Naive thymus-derived CD4-positive, alpha-beta T cell (primary cell): ENCODE results near the gene RAPGEF3. TPM values are rescaled to one million over a fixed set of nuclear protein-coding genes. Genes with fewer than 3 reads are reported as not detected.
A peak's percentile ranks its signal among the peaks of the same experiment; 100 is the strongest.

Experiments used
- ATAC-seq: fragments of 150-1000 bp; cut with Tn5 transposase; 2 replicates; pipeline ENCODE4 v1.10.0; 2021; ENCODE audit warnings: mild to moderate bottlenecking, moderate library complexity
- CTCF ChIA-PET: fragments of 350-600 bp; sonication (Branson Sonifier 250); formaldehyde crosslinking; loops from one replicate; lab custom pipeline; 2021; ENCODE audit warnings: antibody characterized with exemption; lab: Charles Lee
- POLR2A ChIA-PET: fragments of 350-600 bp; sonication (Branson Sonifier 250); formaldehyde crosslinking; loops from one replicate; lab custom pipeline; 2021; ENCODE audit warnings: antibody characterized with exemption, inconsistent platforms; lab: Charles Lee
- DNase-seq, 9 donors: peaks; one replicate each; pipeline versions ENCODE4 v3.0.0 to v3.0.0-alpha.2; 2020 to 2022; ENCODE audit warnings: mixed read lengths in 1 of 9
- H3K27ac ChIP-seq: one replicate; pipeline ENCODE4 v1.7.0; 2013; ENCODE audit warnings: mild to moderate bottlenecking, low read depth, low read length, moderate library complexity
- H3K27me3 ChIP-seq, 2 donors: one replicate each; pipeline ENCODE4 v1.7.0; 2013; ENCODE audit warnings: low read length in 2 of 2, mild to moderate bottlenecking in 2 of 2, moderate library complexity in 2 of 2; ENCODE audit not compliant: control insufficient read depth in 2 of 2, insufficient read depth in 2 of 2
- H3K36me3 ChIP-seq, 3 experiments: 1 replicate in 2 of 3; 2 replicates in 1 of 3; pipeline ENCODE4 v1.7.0; 2013; ENCODE audit warnings: low read length in 3 of 3, mild to moderate bottlenecking in 3 of 3, moderate library complexity in 1 of 3; ENCODE audit not compliant: insufficient read depth in 3 of 3, control insufficient read depth in 2 of 3
- H3K4me1 ChIP-seq, 2 donors: one replicate each; pipeline ENCODE4 v1.7.0; 2013; ENCODE audit warnings: low read length in 2 of 2, mild to moderate bottlenecking in 2 of 2, moderate library complexity in 1 of 2; ENCODE audit not compliant: control insufficient read depth in 2 of 2, insufficient read depth in 2 of 2
- H3K4me3 ChIP-seq: 2 replicates; pipeline ENCODE4 v1.7.0; 2013; ENCODE audit warnings: mild to moderate bottlenecking, low read length
- H3K9me3 ChIP-seq, 3 experiments: 1 replicate in 2 of 3; 2 replicates in 1 of 3; pipeline ENCODE4 v1.7.0; 2013; ENCODE audit warnings: low read length in 3 of 3; ENCODE audit not compliant: control insufficient read depth in 2 of 3
- H3K27ac Mint-ChIP-seq, 9 donors: one replicate each; pipeline ENCODE4 v1.8.0; 2020 to 2022; ENCODE audit warnings: mixed read lengths in 9 of 9, mild to moderate bottlenecking in 8 of 9, moderate library complexity in 5 of 9, inconsistent platforms in 2 of 9
- H3K27me3 Mint-ChIP-seq, 5 donors: one replicate each; pipeline ENCODE4 v1.8.0; 2021 to 2022; ENCODE audit warnings: mixed read lengths in 5 of 5, mild to moderate bottlenecking in 1 of 5
- H3K36me3 Mint-ChIP-seq, 5 donors: one replicate each; pipeline ENCODE4 v1.8.0; 2020 to 2022; ENCODE audit warnings: mixed read lengths in 5 of 5, mild to moderate bottlenecking in 3 of 5, inconsistent platforms in 1 of 5
- H3K4me1 Mint-ChIP-seq, 7 donors: one replicate each; pipeline ENCODE4 v1.8.0; 2020 to 2022; ENCODE audit warnings: mixed read lengths in 7 of 7, mild to moderate bottlenecking in 3 of 7, inconsistent platforms in 1 of 7
- H3K4me3 Mint-ChIP-seq, 10 donors: one replicate each; pipeline ENCODE4 v1.8.0; 2020 to 2022; ENCODE audit warnings: mild to moderate bottlenecking in 10 of 10, mixed read lengths in 10 of 10, moderate library complexity in 6 of 10, inconsistent platforms in 2 of 10
- H3K9me3 Mint-ChIP-seq, 11 donors: one replicate each; pipeline ENCODE4 v1.8.0; 2020 to 2022; ENCODE audit warnings: mixed read lengths in 11 of 11, mild to moderate bottlenecking in 4 of 11, inconsistent platforms in 1 of 11, moderate library complexity in 1 of 11
- intact Hi-C, 2 donors: fragments of 100-400 bp; cut with micrococcal nuclease; formaldehyde crosslinking; loops; one replicate each; pipeline ENCODE4 v1.15.1; 2023
- polyA plus RNA-seq, 2 donors: library from polyadenylated mRNA; unstranded; fragments of 300-500 nt; fragmentation: Illumina TruSeq; gene quantifications; one replicate each; pipeline ENCODE4 v1.2.3, GENCODE V29; 2021
- total RNA-seq, 6 experiments: library from RNA in 5 of 6; stranded (reverse) in 5 of 6; gene quantifications; 1 replicate in 5 of 6; 2 replicates in 1 of 6; pipeline ENCODE4 v1.2.3 and lab custom pipeline; 2021 to 2026

The RAPGEF3 gene
- total and polyA plus RNA-seq, 7 experiments from 2014 or later, result 0.08 to 1.9 (median 0.82) TPM; not detected in 2

DNA sequence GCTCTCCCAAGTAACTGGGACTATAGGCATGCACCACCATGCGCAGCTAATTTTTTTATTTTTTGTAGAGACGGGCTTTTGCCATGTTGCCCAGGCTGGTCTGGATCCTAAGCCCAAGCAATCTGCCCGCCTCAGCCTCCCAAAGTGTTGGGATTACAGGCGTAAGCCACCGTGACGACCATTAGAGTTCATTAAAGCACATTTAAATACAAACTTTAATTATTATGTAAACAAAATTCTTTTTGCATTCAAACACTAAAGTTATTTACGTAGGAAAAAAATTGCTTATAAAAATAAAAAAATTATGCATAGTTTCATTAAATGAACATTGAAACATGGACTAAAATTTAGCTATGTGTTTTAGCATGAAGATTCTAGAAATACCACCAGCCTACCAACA, 60.0 kb downstream of the RAPGEF3 start:
- Mint-ChIP-seq H3K36me3 (peaks cover 16 to 53% (median 35%) of the 10 kb centered on the region in 5 donors), H3K4me3 (no peak overlapping the region), H3K27me3 (no peaks in the 10 kb centered on the region), H3K27ac (no peak overlapping the region), H3K9me3 (peaks cover 0 to 1% (median 0%) of the 10 kb centered on the region in 11 donors), H3K4me1 (peaks cover 14 to 56% (median 40%) of the 10 kb centered on the region in 7 donors)
- Histone ChIP-seq H3K9me3 (no peaks in the 10 kb centered on the region), H3K36me3 (peaks cover 3 to 43% (median 5%) of the 10 kb centered on the region in 3 experiments), H3K4me3 (no peak overlapping the region), H3K4me1 (peaks cover 0 to 5% of the 10 kb centered on the region in 2 donors), H3K27me3 (no peaks in the 10 kb centered on the region), H3K27ac (no peak overlapping the region)
- ATAC-seq (no peak), DNase-seq (no peak)
- ChIA-PET POLR2A (interaction anchor here (0.8 to 1.7 kb wide), 2 partner anchors 12 to 106 kb away, joined by 3 to 4 read pairs; no protein-coding TSS in a partner anchor), CTCF (interaction anchor here (1.1 kb wide), 1 partner anchor 9 kb away, joined by 3 read pairs; no protein-coding TSS in a partner anchor)
- intact Hi-C loops, result no loop called here

DNA sequence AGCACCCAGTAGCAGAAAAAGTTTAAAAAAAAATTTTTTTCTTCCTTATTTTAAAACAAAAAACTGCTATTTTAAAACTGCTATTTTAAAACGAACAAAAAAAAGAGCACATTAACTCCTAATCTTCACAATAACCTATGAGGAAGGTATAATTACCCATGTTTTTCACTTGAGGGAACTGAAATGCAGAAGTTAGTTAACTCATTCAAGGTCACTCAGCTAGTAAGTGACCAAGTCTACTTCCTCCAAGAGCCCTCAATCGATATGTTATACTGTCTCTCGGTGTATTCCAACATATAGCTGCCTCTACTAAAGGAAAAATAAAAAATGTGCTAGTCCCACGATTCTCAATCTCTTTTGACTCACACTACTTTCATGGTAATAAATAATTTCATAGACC, 60.6 kb downstream of the RAPGEF3 start:
- H3K27ac ChIP-seq, result no peak overlapping the region
- intact Hi-C loops, result no loop called here
- Mint-ChIP-seq H3K27me3 (no peaks in the 10 kb centered on the region), H3K9me3 (peaks cover 0 to 1% (median 0%) of the 10 kb centered on the region in 11 donors), H3K36me3 (peaks cover 17 to 54% (median 41%) of the 10 kb centered on the region in 5 donors), H3K27ac (no peak overlapping the region), H3K4me1 (peaks cover 8 to 54% (median 34%) of the 10 kb centered on the region in 7 donors), H3K4me3 (no peak overlapping the region)
- H3K36me3 ChIP-seq, result peaks cover 3 to 46% (median 5%) of the 10 kb centered on the region in 3 experiments
- ATAC-seq (peak; percentile 46), DNase-seq (no peak)
- POLR2A ChIA-PET, result interaction anchor here (0.8 to 1.7 kb wide), 2 partner anchors 11 to 105 kb away, joined by 3 to 4 read pairs; no protein-coding TSS in a partner anchor
- no peaks in the 10 kb centered on the region for H3K4me1 ChIP-seq
- H3K27me3 ChIP-seq, result no peaks in the 10 kb centered on the region
- CTCF ChIA-PET, result no interaction called here
- no peak overlapping the region for H3K4me3 ChIP-seq
- H3K9me3 ChIP-seq, result no peaks in the 10 kb centered on the region

DNA sequence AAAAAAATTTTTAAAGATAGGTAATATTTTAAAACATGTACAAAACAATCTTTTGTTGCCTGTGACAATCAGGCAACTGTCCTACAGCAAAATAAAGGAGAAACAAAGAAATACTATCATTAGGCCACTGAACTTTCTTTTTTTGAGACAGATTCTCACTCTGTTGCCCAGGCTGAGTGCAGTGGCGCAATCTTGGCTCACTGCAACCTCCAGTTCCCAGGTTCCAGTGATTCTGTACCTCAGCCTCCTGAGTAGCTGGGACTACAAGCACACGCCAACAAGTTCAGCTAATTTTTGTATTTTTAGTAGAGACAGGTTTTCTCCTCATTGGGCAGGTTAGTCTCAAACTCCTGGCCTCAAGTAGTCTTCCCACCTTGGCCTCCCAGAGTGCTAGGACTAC, 69.5 kb downstream of the RAPGEF3 start:
- POLR2A ChIA-PET, result interaction anchor here (1.2 kb wide), 1 partner anchor 15 kb away, joined by 3 read pairs; no protein-coding TSS in a partner anchor
- Histone ChIP-seq H3K4me1 (no peaks in the 10 kb centered on the region), H3K27ac (no peak overlapping the region), H3K9me3 (no peaks in the 10 kb centered on the region), H3K36me3 (peaks cover 0 to 22% (median 7%) of the 10 kb centered on the region in 3 experiments), H3K4me3 (no peak overlapping the region), H3K27me3 (no peaks in the 10 kb centered on the region)
- CTCF ChIA-PET, result interaction anchor here (0.6 to 1.1 kb wide), 2 partner anchors 303 to 657 kb away, joined by 3 to 4 read pairs; no protein-coding TSS in a partner anchor
- Mint-ChIP-seq H3K27ac (peak overlapping the region in 2 of 9 donors; percentile 58 to 78), H3K36me3 (peaks cover 12 to 41% (median 25%) of the 10 kb centered on the region in 5 donors), H3K4me1 (peaks cover under 1 to 22% (median 2%) of the 10 kb centered on the region in 7 donors), H3K9me3 (no peaks in the 10 kb centered on the region), H3K27me3 (no peaks in the 10 kb centered on the region), H3K4me3 (no peak overlapping the region)
- intact Hi-C loops, result loop anchor here in 1 of 2 donors (5.0 kb wide), 2 partner anchors 282 to 1347 kb away; no protein-coding TSS in a partner anchor
- ATAC-seq (no peak), DNase-seq (no peak)

DNA sequence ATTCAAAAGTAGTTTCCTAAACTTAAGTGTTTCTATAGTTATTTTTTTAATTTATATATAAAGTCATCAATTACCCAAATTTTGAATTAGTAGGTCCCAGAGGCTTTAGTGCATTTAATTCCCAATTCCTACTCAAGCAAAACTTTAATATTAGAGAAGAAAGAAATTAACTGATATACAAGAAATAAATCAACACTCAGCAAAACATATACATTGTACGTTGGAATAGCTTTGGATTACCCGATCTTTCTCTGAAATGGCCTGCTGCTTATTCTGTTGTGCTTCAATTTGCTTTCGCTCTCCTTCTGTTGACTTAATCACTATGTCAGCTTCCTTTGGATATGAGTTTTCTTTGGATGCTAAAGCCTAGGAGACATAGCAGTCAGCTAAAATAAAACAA, 71.0 kb downstream of the RAPGEF3 start:
- H3K4me3 Mint-ChIP-seq, result no peak overlapping the region
- peaks cover 9 to 23% (median 13%) of the 10 kb centered on the region in 7 donors for H3K4me1 Mint-ChIP-seq
- no peaks in the 10 kb centered on the region for H3K27me3 Mint-ChIP-seq
- no peaks in the 10 kb centered on the region for H3K9me3 ChIP-seq
- DNase-seq (no peak), ATAC-seq (no peak)
- H3K36me3 ChIP-seq, result peaks cover 0 to 23% (median 7%) of the 10 kb centered on the region in 3 experiments
- no peak overlapping the region for H3K27ac ChIP-seq
- H3K27ac Mint-ChIP-seq, result no peak overlapping the region
- H3K4me1 ChIP-seq, result peaks cover 0 to 3% of the 10 kb centered on the region in 2 donors
- peaks cover 7 to 38% (median 25%) of the 10 kb centered on the region in 5 donors for H3K36me3 Mint-ChIP-seq
- POLR2A ChIA-PET, result interaction anchor here (0.8 to 1.4 kb wide), 2 partner anchors 11 to 601 kb away, joined by 4 read pairs; no protein-coding TSS in a partner anchor
- intact Hi-C loops, result loop anchor here in 1 of 2 donors (2.0 to 5.0 kb wide), 3 partner anchors 280 to 1345 kb away; no protein-coding TSS in a partner anchor
- H3K4me3 ChIP-seq, result no peak overlapping the region
- no peaks in the 10 kb centered on the region for H3K27me3 ChIP-seq
- CTCF ChIA-PET, result interaction anchor here (1.0 to 1.4 kb wide), 3 partner anchors 651 to 666 kb away, joined by 3 to 6 read pairs (median 3); no protein-coding TSS in a partner anchor
- H3K9me3 Mint-ChIP-seq, result no peaks in the 10 kb centered on the region

DNA sequence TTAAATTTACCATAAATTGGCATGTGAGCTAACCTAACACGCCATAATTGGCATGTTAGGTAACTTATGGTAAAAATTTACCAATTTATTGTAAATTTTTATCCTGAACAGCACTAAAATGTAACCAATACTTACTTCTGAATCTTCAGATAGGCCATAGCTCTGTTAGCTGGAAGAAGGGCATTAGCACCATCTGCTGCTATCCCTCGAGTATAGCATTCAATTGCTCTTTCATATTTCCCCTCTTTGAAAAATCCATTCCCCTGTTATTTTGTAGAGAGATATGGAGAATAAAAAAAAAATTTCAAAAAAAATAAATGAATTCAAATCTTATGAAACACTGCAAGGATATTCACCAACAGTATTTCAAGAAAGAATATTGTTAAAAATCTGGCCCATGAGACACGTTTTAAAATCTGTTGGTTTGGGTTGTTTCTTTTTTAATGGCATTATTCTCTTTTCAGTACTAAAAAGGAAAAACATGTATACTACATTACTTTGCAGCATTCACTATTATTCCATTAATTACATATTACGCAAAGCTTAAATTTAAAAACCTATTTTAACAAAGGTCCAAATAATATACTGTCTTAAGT, 71.9 kb downstream of the RAPGEF3 start:
- POLR2A ChIA-PET, result interaction anchor here (0.6 to 1.4 kb wide), 4 partner anchors 12 to 600 kb away, joined by 4 to 6 read pairs (median 4); no protein-coding TSS in a partner anchor

More for the DNA sequence above, 71.9 kb downstream of the RAPGEF3 start:
- Mint-ChIP-seq H3K4me3 (no peak overlapping the region), H3K36me3 (peaks cover 0 to 37% (median 26%) of the 10 kb centered on the region in 5 donors), H3K27me3 (no peaks in the 10 kb centered on the region), H3K27ac (no peak overlapping the region), H3K4me1 (peaks cover 9 to 19% (median 14%) of the 10 kb centered on the region in 7 donors), H3K9me3 (no peaks in the 10 kb centered on the region)
- no peak overlapping the region for H3K27ac ChIP-seq
- H3K36me3 ChIP-seq, result peaks cover 0 to 15% (median 7%) of the 10 kb centered on the region in 3 experiments
- ATAC-seq (peak; percentile 76), DNase-seq (peak in 7 of 9 donors; percentile 21 to 53 (median 43))
- H3K27me3 ChIP-seq, result no peaks in the 10 kb centered on the region
- peaks cover 0 to 3% of the 10 kb centered on the region in 2 donors for H3K4me1 ChIP-seq
- no peak overlapping the region for H3K4me3 ChIP-seq
- CTCF ChIA-PET, result interaction anchor here (0.7 to 2.3 kb wide), 11 partner anchors 18 to 1187 kb away, joined by 3 to 17 read pairs (median 4); partner anchors contain the start of genes AMIGO2 and PCED1B
- no peaks in the 10 kb centered on the region for H3K9me3 ChIP-seq
- intact Hi-C loops, result loop anchor here (1.0 to 5.0 kb wide), 6 partner anchors 35 to 1344 kb away; no protein-coding TSS in a partner anchor
